MM.1S (cell line): ENCODE measurements around the gene SYT1.

ENCODE experiments used
- CTCF ChIP-seq: fragments of 300-600 bp; sonication (generic); IDR thresholded peaks from 2 replicates; pipeline ENCODE4 v1.5.1; 2016; ENCODE audit warnings: antibody characterized with exemption, low read length, mixed read lengths
- EZH2 ChIP-seq: fragments of 300-600 bp; sonication (generic); optimal IDR thresholded peaks from 2 replicates; pipeline ENCODE3; 2017; ENCODE audit warnings: low read depth, mild to moderate bottlenecking, antibody characterized with exemption, low read length, mixed read lengths

DNA sequence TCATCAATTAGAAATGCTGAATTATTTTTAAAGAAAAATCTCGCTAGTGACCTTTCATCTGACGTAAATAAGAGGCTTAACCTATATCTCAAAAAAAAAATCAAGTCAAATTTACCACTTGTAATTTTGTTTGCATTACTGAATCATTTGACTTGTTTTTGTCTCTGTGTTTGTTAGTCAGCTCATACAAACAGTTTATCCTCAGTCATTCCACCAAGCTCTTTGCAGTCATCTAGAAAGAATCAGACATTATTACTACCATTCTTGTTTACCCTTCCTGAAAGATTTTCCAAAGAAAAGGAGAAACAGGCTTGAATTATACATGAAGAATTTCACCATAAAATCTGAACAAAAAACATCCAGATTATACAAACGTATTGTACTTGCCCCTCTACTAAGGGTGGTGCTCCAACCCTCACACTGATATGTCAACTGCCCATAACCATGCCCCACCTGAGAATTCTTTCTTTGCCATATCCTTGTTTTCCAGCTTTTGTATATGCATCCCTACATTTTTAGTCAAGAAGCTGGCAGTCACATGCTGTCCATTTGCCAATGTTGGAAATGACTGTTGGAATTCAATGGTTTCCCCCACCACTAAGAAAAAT lies 569.0 kb downstream of the SYT1 start:
- no peak for TF ChIP-seq CTCF
- no peak for TF ChIP-seq EZH2
